ENCODE results near the gene CXCR2.
"Not testable (repeated sequence)": the region's sequence is repeated elsewhere in the genome, so short reads cannot be mapped to it uniquely, and the experiment has no call there.

CXCR2 gene

GRCh38 chr2:218125626-218126080, at the start of gene CXCR2:
TSS of gene CXCR2 (plus strand) at chr2:218126028. CDS start at chr2:218134802, 8,774 bp downstream.
- no peak for DNase-seq

- no peak for DNase-seq
These were observed 48.2 kb upstream of the CXCR2 start for GRCh38 chr2:218077464-218078216.

GRCh38 chr2:218079943-218080913, 45.6 kb upstream of the CXCR2 start:
- no peak for DNase-seq

DNA sequence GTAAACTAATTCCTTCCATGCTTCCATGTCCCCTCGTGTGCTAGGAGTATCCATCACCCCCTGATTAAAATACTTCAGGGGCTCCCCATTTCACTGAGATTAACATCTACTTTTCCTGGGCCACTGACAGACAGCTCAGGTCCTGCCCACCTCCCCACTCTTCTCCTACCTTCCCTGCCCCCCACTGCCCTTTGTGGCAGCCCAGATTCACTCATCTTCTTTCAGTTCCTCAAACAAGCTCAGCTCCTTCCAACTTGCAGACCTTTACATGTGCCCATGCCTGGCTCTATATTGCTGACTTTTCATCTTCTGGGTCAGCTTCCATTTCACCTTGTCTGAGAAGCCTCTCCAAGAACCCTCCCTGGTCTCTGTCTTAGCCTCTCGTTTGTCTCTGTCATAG, 44.8 kb upstream of the CXCR2 start:
- no peak for DNase-seq

DNA sequence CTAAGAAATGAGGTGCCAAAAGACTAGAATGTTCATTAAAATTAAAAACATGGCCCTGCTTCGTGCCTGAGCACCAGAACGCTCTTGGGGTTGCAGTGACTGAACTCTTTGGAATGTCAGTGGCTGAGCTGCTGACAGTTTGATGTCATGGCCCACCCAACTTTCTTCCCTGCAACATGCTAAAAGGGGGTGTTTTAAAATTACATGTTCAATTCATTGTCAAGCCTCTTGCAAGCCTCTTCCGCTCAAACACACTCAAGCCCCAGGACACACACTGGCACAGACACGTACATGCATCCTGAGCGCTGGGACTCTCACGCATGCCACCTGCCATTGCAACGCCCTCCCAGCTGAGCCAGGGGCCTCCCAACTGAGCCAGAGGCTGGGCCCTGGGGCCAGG, 44.1 kb upstream of the CXCR2 start:
- DNase-seq = no peak

DNA sequence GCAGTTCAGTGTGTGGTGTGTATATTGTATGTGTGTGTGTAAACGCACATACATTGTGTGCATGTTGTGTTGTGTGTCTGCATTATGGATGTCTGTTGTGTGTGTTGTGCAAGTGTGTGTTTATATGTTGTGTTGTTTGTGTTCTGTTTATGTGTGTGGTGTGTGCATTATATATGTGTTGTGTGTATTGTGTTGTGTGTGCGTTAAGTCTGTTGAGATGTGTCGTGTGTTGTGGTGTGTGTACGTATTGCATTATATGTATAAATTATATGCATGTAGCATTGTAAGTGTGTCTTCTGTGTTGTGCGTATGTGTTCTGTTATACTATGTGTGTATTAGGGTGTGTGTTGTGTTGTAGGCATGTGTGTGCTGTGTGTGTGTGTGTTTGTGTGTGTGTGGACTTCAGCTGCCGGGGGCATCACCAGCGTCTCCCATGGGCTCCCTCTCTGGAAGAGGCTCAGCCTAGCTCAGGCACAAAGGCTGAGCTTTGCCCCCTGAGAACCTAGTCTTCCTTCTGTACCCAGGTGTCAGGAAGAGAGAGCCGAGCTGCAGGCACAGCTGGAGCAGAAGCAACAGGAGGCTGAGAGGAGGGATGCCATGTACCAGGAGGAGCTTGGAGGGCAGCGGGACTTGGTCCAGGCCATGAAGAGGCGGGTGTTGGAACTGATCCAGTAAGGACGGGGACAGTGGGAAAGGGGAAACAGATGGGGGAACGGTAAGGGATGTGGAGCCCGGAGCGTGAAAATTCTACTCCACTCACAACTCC, 43.1 kb upstream of the CXCR2 start:
- no peak for DNase-seq

GRCh38 chr2:218083352-218083676, 42.5 kb upstream of the CXCR2 start:
- no peak for DNase-seq

GRCh38 chr2:218086478-218086877, 39.4 kb upstream of the CXCR2 start:
- DNase-seq = no peak

DNA sequence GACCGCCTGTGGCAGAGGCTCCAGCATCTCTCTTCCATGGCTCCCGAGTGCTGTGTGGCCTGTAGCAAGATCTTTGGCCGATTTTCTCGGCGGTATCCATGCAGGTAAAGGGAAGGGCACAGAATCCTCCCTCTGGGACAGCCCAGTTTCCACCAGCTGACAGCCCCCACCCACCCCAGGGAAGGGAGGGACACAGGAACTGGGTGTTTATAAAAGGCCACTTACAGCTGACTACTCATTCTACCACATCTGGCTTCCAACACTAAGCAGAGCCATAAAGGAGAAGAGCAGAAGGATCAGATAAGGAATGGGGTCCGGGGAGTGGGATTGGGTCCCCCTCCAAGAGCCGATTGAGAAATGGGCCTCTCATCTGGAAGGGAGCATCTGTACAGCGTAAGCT, 36.6 kb upstream of the CXCR2 start:
- no peak for DNase-seq

DNA sequence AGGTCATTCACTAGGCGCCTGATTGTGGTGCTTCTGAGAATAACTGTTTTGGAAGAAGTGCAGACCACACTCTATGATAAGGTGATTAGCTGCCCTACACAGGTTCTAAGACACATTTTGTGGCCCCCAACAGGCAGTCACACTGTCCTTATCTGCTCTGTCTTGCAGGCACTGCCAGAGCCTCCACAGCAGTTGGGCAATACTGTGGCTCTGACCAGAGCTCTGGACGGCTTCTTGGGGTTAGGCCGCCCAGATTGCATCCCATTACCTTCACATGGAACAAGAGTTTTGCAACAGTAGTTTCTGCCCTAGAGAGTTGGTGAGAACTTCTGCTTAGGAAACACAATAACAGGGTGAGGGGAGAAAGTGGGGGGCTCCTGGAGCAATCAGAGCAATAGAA, 34.1 kb upstream of the CXCR2 start:
- DNase-seq = no peak

DNA sequence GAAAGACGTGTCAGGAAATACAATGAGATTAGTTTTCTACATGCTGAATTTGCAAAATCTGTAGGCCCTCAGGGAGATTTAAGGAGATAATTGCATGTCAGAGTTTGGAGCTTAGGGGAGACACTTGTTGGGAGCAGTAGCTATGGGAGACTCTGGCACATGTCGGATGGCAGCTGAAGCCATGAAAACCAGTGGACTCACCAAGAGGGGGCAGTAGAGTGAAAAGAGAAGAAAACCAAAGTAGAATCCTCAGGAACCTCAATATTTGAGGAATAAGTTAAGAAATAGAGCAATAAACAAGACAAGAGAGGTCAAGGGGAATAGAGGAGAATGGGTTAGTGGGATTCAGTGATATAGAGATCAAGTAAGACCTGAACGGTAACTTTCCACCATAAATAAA, 31.9 kb upstream of the CXCR2 start:
- no peak for DNase-seq

GRCh38 chr2:218095853-218096252, 30.0 kb upstream of the CXCR2 start:
- DNase-seq = no peak

- no peak for DNase-seq
These were observed 27.9 kb upstream of the CXCR2 start for GRCh38 chr2:218097975-218098374.

DNA sequence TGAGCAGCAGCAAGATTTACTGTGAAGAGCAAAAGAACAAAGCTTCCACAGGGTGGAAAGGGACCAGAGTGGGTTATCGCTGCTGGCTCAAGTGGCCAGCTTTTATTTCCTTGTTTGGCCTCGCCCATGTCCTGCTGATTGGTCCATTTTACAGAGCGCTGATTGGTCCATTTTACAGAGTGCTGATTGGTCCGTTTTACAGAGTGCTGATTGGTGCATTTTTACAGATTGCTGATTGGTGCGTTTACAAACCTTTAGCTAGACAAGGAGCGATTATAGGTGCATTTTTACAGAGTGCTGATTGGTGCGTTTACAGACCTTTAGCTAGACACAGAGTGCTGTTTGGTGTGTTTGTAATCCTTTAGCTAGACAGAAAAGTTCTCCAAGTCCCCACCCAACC, 17.0 kb upstream of the CXCR2 start:
- DNase-seq = not testable (repeated sequence)

- not testable (repeated sequence) for DNase-seq
These were observed 4.0 kb upstream of the CXCR2 start for GRCh38 chr2:218121789-218122188.

DNA sequence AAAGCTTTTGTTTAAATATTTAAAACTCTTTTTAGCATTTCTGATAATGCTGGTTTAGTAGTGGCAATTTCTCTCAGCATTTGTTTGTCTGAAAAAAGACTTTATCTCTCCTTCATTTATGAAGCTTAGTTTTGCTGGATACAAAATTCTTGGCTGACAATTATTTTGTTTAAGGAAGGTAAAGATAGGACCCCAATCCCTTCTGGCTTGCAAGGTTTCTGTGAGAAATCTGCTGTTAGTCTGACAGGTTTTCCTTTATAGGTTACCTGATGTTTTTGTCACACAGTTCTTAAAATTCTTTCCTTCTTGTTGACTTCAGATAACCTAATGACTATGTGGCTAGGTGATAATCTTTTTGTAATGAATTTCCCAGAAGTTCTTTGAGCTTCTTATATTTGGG, 3.5 kb upstream of the CXCR2 start:
- DNase-seq = not testable (repeated sequence)

DNA sequence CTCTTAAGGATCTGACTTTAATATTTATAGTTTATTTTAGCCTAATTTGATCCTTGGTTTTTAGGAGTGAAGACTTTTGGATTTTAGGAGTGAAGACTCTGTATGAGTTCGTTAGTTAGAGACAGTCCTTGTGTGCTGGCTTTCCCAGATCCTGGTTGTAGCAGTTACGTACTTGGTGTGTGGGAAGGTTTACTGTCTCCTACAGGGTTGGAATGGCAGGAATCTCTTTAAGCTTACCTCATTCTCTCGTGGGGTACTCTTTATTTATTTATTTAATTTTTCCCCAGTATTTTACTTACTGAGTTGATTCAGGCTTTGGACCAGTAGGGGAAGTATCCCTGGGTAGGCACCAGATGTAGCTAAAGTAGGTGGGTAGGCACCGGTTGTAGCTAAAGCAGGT, 1.8 kb upstream of the CXCR2 start:
- no peak for DNase-seq

- no peak for DNase-seq
These were observed 733 bp upstream of the CXCR2 start for GRCh38 chr2:218125095-218125494.

DNA sequence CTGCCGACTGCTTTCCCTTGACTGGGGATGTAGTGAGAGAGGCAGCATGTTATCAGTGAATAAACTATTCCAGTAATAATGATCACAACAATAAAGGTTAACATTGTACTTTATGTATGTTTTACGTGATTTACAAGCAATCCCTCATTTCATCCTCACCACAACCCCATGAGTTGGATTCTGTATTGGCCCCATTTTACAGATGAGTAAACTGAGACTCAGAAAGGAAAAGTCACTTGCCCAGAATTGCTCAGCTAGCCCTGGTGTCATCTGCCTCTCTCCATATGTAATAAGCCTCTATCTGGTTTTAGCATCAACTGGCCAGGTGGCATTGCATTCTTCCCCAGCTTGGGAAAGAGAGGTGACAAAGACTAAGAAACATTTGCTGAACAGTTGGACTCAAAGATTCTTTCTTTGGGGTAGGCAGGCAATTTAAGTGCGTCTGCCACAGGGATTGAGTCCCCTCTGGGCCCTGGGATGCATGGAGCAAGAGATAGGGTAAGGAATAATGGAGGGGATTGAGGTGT, 2.2 kb downstream of the CXCR2 start:
- DNase-seq = no peak

GRCh38 chr2:218128781-218129457, 3.1 kb downstream of the CXCR2 start:
- DNase-seq = no peak

- DNase-seq = no peak
These were observed 3.8 kb downstream of the CXCR2 start for GRCh38 chr2:218129458-218130135.

DNA sequence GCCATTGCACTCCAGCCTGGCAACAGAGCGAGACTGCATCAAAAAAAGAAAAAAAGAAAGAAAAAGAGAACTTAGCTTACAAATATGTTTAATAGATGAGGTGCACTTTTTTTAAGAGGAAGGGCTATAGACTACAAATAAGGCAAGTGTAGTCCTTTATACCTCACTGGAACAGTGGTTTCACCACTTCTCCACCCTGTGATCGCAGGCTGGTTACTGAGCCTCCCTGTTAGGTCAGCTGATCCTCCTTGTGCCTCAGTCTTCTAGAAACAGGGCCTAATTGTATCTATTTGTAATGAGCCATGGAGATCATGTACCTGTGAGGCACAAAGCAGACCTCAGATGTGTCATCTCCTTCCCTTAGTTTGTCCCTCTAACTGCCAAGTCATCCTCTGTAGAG, 4.5 kb downstream of the CXCR2 start:
- no peak for DNase-seq

All from NCI-H187 (cell line).